HG03469 (cell line): ENCODE results near the gene FOXI1.
"Not testable (repeated sequence)": the region's sequence is repeated elsewhere in the genome, so short reads cannot be mapped to it uniquely, and the experiment has no call there.

ENCODE experiments used
- ATAC-seq: cut with Tn5 transposase; IDR thresholded peaks from one replicate; pipeline ENCODE4 v1.9.1; 2021; ENCODE audit warnings: mild to moderate bottlenecking, moderate library complexity, moderate number of reproducible peaks; ENCODE audit not compliant: unreplicated experiment

The FOXI1 gene

GRCh38 chr5:170092455-170093101, 13.1 kb upstream of the FOXI1 start:
- ATAC-seq = no peak

GRCh38 chr5:170094329-170094728, 11.4 kb upstream of the FOXI1 start:
- ATAC-seq = not testable (repeated sequence)

- ATAC-seq = no peak
These were observed 10.1 kb upstream of the FOXI1 start for GRCh38 chr5:170095646-170096045.

GRCh38 chr5:170097934-170098333, 7.8 kb upstream of the FOXI1 start:
- ATAC-seq = no peak

GRCh38 chr5:170100066-170100943, 5.4 kb upstream of the FOXI1 start:
- ATAC-seq = no peak

GRCh38 chr5:170103447-170103846, 2.2 kb upstream of the FOXI1 start:
- ATAC-seq = no peak

- ATAC-seq = no peak
These were observed 1.4 kb upstream of the FOXI1 start for GRCh38 chr5:170104299-170104698.

GRCh38 chr5:170104710-170105109, 987 bp upstream of the FOXI1 start:
- no peak for ATAC-seq

GRCh38 chr5:170107674-170108073, 2.0 kb downstream of the FOXI1 start:
- ATAC-seq = no peak

- ATAC-seq = no peak
These were observed 2.6 kb downstream of the FOXI1 start for GRCh38 chr5:170108266-170108785.

GRCh38 chr5:170109059-170110031, 3.6 kb downstream of the FOXI1 start:
- ATAC-seq = no peak

GRCh38 chr5:170110403-170111087, 4.8 kb downstream of the FOXI1 start:
- no peak for ATAC-seq

- no peak for ATAC-seq
These were observed 5.5 kb downstream of the FOXI1 start for GRCh38 chr5:170111088-170111785.

- no peak for ATAC-seq
These were observed 7.3 kb downstream of the FOXI1 start for GRCh38 chr5:170112876-170113521.

- ATAC-seq = no peak
These were observed 7.8 kb downstream of the FOXI1 start for GRCh38 chr5:170113522-170113900.

- no peak for ATAC-seq
These were observed 8.6 kb downstream of the FOXI1 start for GRCh38 chr5:170114271-170114670.

- no peak for ATAC-seq
These were observed 10.2 kb downstream of the FOXI1 start for GRCh38 chr5:170115925-170116324.

- no peak for ATAC-seq
These were observed 12.0 kb downstream of the FOXI1 start for GRCh38 chr5:170117736-170118135.

GRCh38 chr5:170120576-170120975, 14.9 kb downstream of the FOXI1 start:
- ATAC-seq = no peak
